Measurements from ENCODE around the gene THSD7B.

GRCh38 chr2:136736236-136736635 is 29.1 kb upstream of the THSD7B start:
- no peak for TF ChIP-seq CTCF (IDR thresholded peaks at IDR 0.05)
- no peak for TF ChIP-seq POLR2A (IDR thresholded peaks at IDR 0.05)
